ENCODE data around the gene FBXO21.

FBXO21 gene

DNA sequence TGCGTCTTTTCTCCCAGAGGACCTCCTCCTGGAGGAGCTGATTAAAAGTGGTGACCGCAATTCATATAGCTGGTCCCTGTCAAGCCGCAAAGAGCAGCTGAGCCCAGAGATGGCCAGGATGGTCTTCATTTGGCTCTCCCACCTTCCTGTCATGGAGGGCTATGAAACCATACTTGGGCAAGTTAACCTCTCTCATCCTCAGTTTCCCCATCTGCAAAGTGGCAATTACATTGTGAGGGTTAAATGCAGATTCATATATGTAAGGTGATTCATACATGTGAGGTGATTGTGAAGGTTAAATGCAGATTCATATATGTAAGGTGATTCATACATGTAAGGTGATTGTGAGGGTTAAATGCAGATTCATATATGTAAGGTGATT lies 87.5 kb downstream of the FBXO21 start:
- H3K4me2 ChIP-seq (ENCODE audit: low read length): no peak overlapping the region
- no peaks in the 10 kb centered on the region for H3K9me2 ChIP-seq (replicated peaks; ENCODE audit: control insufficient read depth, low read length)
- H3K27me3 ChIP-seq (ENCODE audit: control insufficient read depth, low read length): peaks cover 33% of the 10 kb centered on the region
- no peaks in the 10 kb centered on the region for H3K36me3 ChIP-seq (ENCODE audit: control insufficient read depth, low read length)
- H3F3A ChIP-seq (ENCODE audit: control insufficient read depth, insufficient read depth): peaks cover 8% of the 10 kb centered on the region; the same call in 1 of the 2 replicates
- no peak overlapping the region for H3K27ac ChIP-seq (ENCODE audit: low read depth, low read length)
- H3K9me3 ChIP-seq (ENCODE audit: control insufficient read depth, insufficient read depth, low read length): no peaks in the 10 kb centered on the region
- H3K79me2 ChIP-seq (ENCODE audit: control insufficient read depth, low read length): peaks cover 5% of the 10 kb centered on the region
- TF ChIP-seq, protein P1, sequence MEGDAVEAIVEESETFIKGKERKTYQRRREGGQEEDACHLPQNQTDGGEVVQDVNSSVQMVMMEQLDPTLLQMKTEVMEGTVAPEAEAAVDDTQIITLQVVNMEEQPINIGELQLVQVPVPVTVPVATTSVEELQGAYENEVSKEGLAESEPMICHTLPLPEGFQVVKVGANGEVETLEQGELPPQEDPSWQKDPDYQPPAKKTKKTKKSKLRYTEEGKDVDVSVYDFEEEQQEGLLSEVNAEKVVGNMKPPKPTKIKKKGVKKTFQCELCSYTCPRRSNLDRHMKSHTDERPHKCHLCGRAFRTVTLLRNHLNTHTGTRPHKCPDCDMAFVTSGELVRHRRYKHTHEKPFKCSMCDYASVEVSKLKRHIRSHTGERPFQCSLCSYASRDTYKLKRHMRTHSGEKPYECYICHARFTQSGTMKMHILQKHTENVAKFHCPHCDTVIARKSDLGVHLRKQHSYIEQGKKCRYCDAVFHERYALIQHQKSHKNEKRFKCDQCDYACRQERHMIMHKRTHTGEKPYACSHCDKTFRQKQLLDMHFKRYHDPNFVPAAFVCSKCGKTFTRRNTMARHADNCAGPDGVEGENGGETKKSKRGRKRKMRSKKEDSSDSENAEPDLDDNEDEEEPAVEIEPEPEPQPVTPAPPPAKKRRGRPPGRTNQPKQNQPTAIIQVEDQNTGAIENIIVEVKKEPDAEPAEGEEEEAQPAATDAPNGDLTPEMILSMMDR (IDR thresholded peaks at IDR 0.05; ENCODE audit: low read depth, low read length, poor library complexity, severe bottlenecking): no peak
- no peak for TF ChIP-seq EZH2phosphoT487 (IDR thresholded peaks at IDR 0.05; ENCODE audit: borderline replicate concordance, low read length)
- H4K20me1 ChIP-seq (ENCODE audit: control insufficient read depth, insufficient read depth, low read depth, low read length): peaks cover 3% of the 10 kb centered on the region; the same call in 1 of the 2 replicates
- peaks cover 37% of the 10 kb centered on the region for H3K4me1 ChIP-seq (ENCODE audit: control insufficient read depth, low read length)
- no peak overlapping the region for H3K4me3 ChIP-seq (ENCODE audit: low read length)

DNA sequence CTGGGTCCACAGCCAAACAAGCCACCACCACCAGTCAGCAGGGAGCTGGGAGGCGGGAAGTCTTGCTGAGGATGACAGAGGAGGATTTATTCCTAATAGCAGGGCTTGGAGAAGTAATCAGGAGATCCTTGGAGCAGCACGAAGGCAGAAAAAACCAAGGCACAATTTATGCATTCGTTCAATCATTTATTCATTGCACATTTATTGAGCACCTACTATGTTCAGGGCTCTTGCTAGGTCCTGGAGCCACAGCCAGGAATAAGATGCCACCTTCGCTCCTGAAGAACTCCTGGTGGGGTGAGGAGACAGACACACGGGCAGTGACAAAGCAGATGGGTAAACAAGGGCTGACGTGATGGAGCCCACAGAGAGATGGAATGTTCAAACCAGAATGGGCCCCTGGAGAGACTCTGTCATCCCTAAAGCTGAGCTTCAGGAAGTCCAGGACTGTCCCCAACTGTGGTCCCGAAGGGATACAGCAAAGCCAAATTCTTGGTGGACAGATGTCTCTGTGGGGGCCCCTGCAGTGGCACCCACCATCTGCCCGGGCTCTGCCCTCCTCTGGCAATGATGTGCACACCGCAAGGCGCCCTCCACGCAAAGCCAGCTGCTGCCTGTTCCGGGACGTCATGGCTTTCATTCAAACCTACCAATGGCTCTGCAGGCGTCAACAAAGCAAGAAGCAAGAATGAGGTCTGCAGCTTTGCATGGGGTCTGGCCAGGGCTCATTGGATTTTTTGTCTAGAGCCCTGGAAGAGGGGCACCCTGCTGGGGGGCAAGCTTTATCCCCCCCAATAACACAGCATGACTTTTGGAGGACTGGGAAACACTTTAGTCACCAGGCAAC lies 88.1 kb downstream of the FBXO21 start:
- no peak for TF ChIP-seq EZH2phosphoT487 (IDR thresholded peaks at IDR 0.05; ENCODE audit: borderline replicate concordance, low read length)
- TF ChIP-seq, protein P1 (IDR thresholded peaks at IDR 0.05; ENCODE audit: low read depth, low read length, poor library complexity, severe bottlenecking): no peak
- peaks cover 11% of the 10 kb centered on the region; the same call in 1 of the 2 replicates for H3F3A ChIP-seq (ENCODE audit: control insufficient read depth, insufficient read depth)
- no peak overlapping the region for H3K4me3 ChIP-seq (ENCODE audit: low read length)
- H3K9me3 ChIP-seq (ENCODE audit: control insufficient read depth, insufficient read depth, low read length): no peaks in the 10 kb centered on the region
- H4K20me1 ChIP-seq (ENCODE audit: control insufficient read depth, insufficient read depth, low read depth, low read length): peaks cover 3% of the 10 kb centered on the region; the same call in 1 of the 2 replicates
- peaks cover 8% of the 10 kb centered on the region for H3K79me2 ChIP-seq (ENCODE audit: control insufficient read depth, low read length)
- H3K4me2 ChIP-seq (ENCODE audit: low read length): no peak overlapping the region
- H3K4me1 ChIP-seq (ENCODE audit: control insufficient read depth, low read length): peaks cover 43% of the 10 kb centered on the region
- no peaks in the 10 kb centered on the region for H3K36me3 ChIP-seq (ENCODE audit: control insufficient read depth, low read length)
- no peak overlapping the region for H3K27ac ChIP-seq (ENCODE audit: low read depth, low read length)
- no peaks in the 10 kb centered on the region for H3K9me2 ChIP-seq (replicated peaks; ENCODE audit: control insufficient read depth, low read length)
- peaks cover 31% of the 10 kb centered on the region for H3K27me3 ChIP-seq (ENCODE audit: control insufficient read depth, low read length)

DNA sequence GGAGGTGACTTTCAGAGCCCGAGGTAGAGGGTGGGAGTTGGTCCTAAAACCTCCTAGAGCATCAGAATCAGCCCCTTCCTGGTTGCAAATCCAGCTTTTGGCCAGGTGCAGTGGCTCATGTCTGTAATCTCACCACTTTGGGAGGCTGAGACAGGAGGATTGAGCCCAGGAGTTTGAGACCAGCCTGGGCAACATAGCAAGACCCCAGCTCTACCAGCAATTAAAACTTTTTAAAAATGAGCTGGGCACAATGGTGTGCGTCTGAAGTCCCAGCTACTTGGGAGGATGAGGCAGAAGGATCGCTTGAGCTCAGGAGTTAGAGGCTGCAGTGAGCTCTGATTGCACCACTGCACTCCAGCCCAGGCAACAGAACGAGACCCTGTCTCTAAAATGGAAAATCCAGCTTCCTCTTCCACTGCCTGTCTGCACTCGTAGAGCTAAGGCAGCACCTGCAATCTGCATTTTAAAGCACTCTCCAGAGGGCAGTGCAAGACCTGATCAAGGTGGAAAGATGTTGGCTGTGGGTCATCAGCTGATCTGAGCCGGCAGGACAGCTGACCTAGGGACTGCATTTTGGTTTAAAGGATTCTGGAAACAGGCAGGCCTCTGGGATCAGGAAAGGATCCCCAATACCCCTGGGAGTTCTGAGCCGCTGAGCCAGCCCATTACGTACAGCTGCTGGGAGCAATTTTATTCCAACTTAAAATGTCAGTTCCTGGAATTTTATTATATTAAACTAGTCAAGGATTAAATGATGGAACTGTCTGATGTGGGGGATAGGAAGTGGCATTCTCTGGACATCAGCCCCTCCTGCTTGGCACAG lies 89.2 kb downstream of the FBXO21 start:
- H3K36me3 ChIP-seq (ENCODE audit: control insufficient read depth, low read length): no peaks in the 10 kb centered on the region
- peaks cover 30% of the 10 kb centered on the region for H3K27me3 ChIP-seq (ENCODE audit: control insufficient read depth, low read length)
- H3K9me2 ChIP-seq (replicated peaks; ENCODE audit: control insufficient read depth, low read length): no peaks in the 10 kb centered on the region
- H3K4me1 ChIP-seq (ENCODE audit: control insufficient read depth, low read length): peaks cover 44% of the 10 kb centered on the region
- peaks cover 17% of the 10 kb centered on the region for H3K79me2 ChIP-seq (ENCODE audit: control insufficient read depth, low read length)
- no peak overlapping the region for H3K4me3 ChIP-seq (ENCODE audit: low read length)
- peaks cover 11% of the 10 kb centered on the region; the same call in 1 of the 2 replicates for H3F3A ChIP-seq (ENCODE audit: control insufficient read depth, insufficient read depth)
- peaks cover 3% of the 10 kb centered on the region; the same call in 1 of the 2 replicates for H4K20me1 ChIP-seq (ENCODE audit: control insufficient read depth, insufficient read depth, low read depth, low read length)
- TF ChIP-seq EZH2phosphoT487 (IDR thresholded peaks at IDR 0.05; ENCODE audit: borderline replicate concordance, low read length): no peak
- TF ChIP-seq, protein P1 (IDR thresholded peaks at IDR 0.05; ENCODE audit: low read depth, low read length, poor library complexity, severe bottlenecking): peak; percentile 33
- no peak overlapping the region for H3K27ac ChIP-seq (ENCODE audit: low read depth, low read length)
- no peaks in the 10 kb centered on the region for H3K9me3 ChIP-seq (ENCODE audit: control insufficient read depth, insufficient read depth, low read length)
- peak overlapping the region; percentile 18 for H3K4me2 ChIP-seq (ENCODE audit: low read length)

Data from DOHH2 (cell line).